Uterus (tissue), 4 donors: Measurements from ENCODE around the gene SPATS2L. TPM values are rescaled to one million over a fixed set of nuclear protein-coding genes. Genes with fewer than 3 reads are reported as not detected.

ENCODE experiments used
- DNase-seq, 2 donors: peaks; one replicate each; pipeline ENCODE4 v3.0.0-alpha.2; 2019 to 2020
- H3K27ac ChIP-seq, 2 donors: fragments of 200-600 bp; sonication (generic); 1 replicate in 1 of 2; 2 replicates in 1 of 2; pipeline ENCODE4 v1.5.1; 2016 to 2018
- H3K27me3 ChIP-seq, 2 donors: fragments of 200-600 bp; sonication (generic); one replicate each; pipeline ENCODE4 v1.5.1; 2018 to 2019; ENCODE audit warnings: control low read depth in 1 of 2
- H3K36me3 ChIP-seq, 2 donors: fragments of 200-600 bp; sonication (generic); one replicate each; pipeline ENCODE4 v1.5.1; 2019; ENCODE audit warnings: control low read depth in 1 of 2
- H3K4me1 ChIP-seq, 2 donors: fragments of 200-600 bp; sonication (generic); one replicate each; pipeline ENCODE4 v1.5.1; 2018 to 2019; ENCODE audit warnings: control low read depth in 1 of 2
- H3K4me3 ChIP-seq, 2 donors: fragments of 200-600 bp; sonication (generic); 1 replicate in 1 of 2; 2 replicates in 1 of 2; pipeline ENCODE4 v1.5.1; 2018 to 2019; ENCODE audit warnings: mild to moderate bottlenecking in 1 of 2
- H3K9me3 ChIP-seq, 2 donors: fragments of 200-600 bp; sonication (generic); one replicate each; pipeline ENCODE4 v1.5.1; 2019; ENCODE audit warnings: control low read depth in 1 of 2
- POLR2A ChIP-seq, 2 donors: fragments of 450-650 bp; IDR thresholded peaks; one replicate each; pipeline ENCODE4 v1.6.1; 2016; ENCODE audit warnings: antibody characterized with exemption in 2 of 2, mild to moderate bottlenecking in 1 of 2, moderate library complexity in 1 of 2
- intact Hi-C: fragments of 100-400 bp; cut with DNase I; formaldehyde crosslinking; loops from one replicate; pipeline ENCODE4 v1.15.1; 2023; ENCODE audit warnings: low total_unique reads
- total RNA-seq, 4 donors: library from RNA; depleted of rRNA in 3 of 4; stranded (reverse); fragments of >200 nt in 3 of 4; gene quantifications; one replicate each; pipeline versions ENCODE4 v1.1.0 to v1.2.4, GENCODE V29; 2014 to 2023
- TF ChIP-seq, protein P1 (sequence below), 4 experiments: fragments of 200-600 bp in 2 of 4; fragments of 450-650 bp in 2 of 4; sonication (generic) in 2 of 4; IDR thresholded peaks; one replicate each; pipeline ENCODE4 v1.5.1; 2016 to 2019; ENCODE audit warnings: antibody characterized with exemption in 4 of 4, mild to moderate bottlenecking in 2 of 4, moderate library complexity in 1 of 4
- donor health status: DM: yes; HTN: yes; CAD: no.

Gene SPATS2L
- total RNA-seq, 4 donors from 2014 or later: 20.6 to 99.3 (median 73.1) TPM

- H3K27ac ChIP-seq: peak overlapping the region; percentile 86 to 93
- intact Hi-C loops: no loop called here
- peaks cover 0 to 8% of the 10 kb centered on the region in 2 donors for H3K4me1 ChIP-seq
Measured at GRCh38 chr2:200307724-200308545, 1.4 kb downstream of the SPATS2L start.

GRCh38 chr2:200308546-200309295, 2.2 kb downstream of the SPATS2L start:
- intact Hi-C loops: no loop called here
- Histone ChIP-seq H3K9me3 (no peaks in the 10 kb centered on the region), H3K27me3 (no peaks in the 10 kb centered on the region), H3K36me3 (no peaks in the 10 kb centered on the region), H3K4me1 (peaks cover 0 to 8% of the 10 kb centered on the region in 2 donors), H3K27ac (peak overlapping the region; percentile 86 to 93), H3K4me3 (peak overlapping the region in 1 of 2 donors; percentile 99)
- no peak for DNase-seq
- TF ChIP-seq, protein P1, sequence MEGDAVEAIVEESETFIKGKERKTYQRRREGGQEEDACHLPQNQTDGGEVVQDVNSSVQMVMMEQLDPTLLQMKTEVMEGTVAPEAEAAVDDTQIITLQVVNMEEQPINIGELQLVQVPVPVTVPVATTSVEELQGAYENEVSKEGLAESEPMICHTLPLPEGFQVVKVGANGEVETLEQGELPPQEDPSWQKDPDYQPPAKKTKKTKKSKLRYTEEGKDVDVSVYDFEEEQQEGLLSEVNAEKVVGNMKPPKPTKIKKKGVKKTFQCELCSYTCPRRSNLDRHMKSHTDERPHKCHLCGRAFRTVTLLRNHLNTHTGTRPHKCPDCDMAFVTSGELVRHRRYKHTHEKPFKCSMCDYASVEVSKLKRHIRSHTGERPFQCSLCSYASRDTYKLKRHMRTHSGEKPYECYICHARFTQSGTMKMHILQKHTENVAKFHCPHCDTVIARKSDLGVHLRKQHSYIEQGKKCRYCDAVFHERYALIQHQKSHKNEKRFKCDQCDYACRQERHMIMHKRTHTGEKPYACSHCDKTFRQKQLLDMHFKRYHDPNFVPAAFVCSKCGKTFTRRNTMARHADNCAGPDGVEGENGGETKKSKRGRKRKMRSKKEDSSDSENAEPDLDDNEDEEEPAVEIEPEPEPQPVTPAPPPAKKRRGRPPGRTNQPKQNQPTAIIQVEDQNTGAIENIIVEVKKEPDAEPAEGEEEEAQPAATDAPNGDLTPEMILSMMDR (IDR thresholded peaks at IDR 0.05): peak in 1 of 4 experiments; percentile 10
- no peak for TF ChIP-seq POLR2A (IDR thresholded peaks at IDR 0.05)

More at GRCh38 chr2:200307724-200308545, 1.4 kb downstream of the SPATS2L start:
- DNase-seq: no peak
- H3K27me3 ChIP-seq: no peaks in the 10 kb centered on the region
- no peak for TF ChIP-seq POLR2A (IDR thresholded peaks at IDR 0.05)
- TF ChIP-seq, protein P1 (IDR thresholded peaks at IDR 0.05): no peak
- H3K9me3 ChIP-seq: no peaks in the 10 kb centered on the region
- peak overlapping the region; percentile 62 to 99 for H3K4me3 ChIP-seq
- no peaks in the 10 kb centered on the region for H3K36me3 ChIP-seq

- TF ChIP-seq, protein P1 (IDR thresholded peaks at IDR 0.05): no peak
- TF ChIP-seq POLR2A (IDR thresholded peaks at IDR 0.05): no peak
- intact Hi-C loops: no loop called here
- peaks cover 0 to 8% of the 10 kb centered on the region in 2 donors for H3K4me1 ChIP-seq
Measured at GRCh38 chr2:200309296-200310049, 3.0 kb downstream of the SPATS2L start.

GRCh38 chr2:200310545-200310971, 4.1 kb downstream of the SPATS2L start:
- no peak for DNase-seq
- Histone ChIP-seq H3K9me3 (no peaks in the 10 kb centered on the region), H3K27me3 (no peaks in the 10 kb centered on the region), H3K36me3 (no peaks in the 10 kb centered on the region), H3K27ac (no peak overlapping the region), H3K4me1 (peaks cover 0 to 8% of the 10 kb centered on the region in 2 donors), H3K4me3 (no peak overlapping the region)
- TF ChIP-seq, protein P1 (IDR thresholded peaks at IDR 0.05): no peak
- TF ChIP-seq POLR2A (IDR thresholded peaks at IDR 0.05): no peak
- intact Hi-C loops: no loop called here

More at GRCh38 chr2:200309296-200310049, 3.0 kb downstream of the SPATS2L start:
- Histone ChIP-seq H3K27me3 (no peaks in the 10 kb centered on the region), H3K9me3 (no peaks in the 10 kb centered on the region), H3K4me3 (no peak overlapping the region), H3K27ac (no peak overlapping the region), H3K36me3 (no peaks in the 10 kb centered on the region)
- DNase-seq: no peak
